ENCODE measurements around the gene DOC2B.

The DOC2B gene

GRCh38 chr17:162689-163088 lies 18.8 kb downstream of the DOC2B start:
- no peak for DNase-seq (ENCODE audit: low read depth)

- no peak for DNase-seq (ENCODE audit: low read depth)
These were observed 20.0 kb downstream of the DOC2B start for GRCh38 chr17:161481-161880.

- DNase-seq (ENCODE audit: low read depth) = no peak
These were observed 21.1 kb downstream of the DOC2B start for GRCh38 chr17:160336-160735.

- no peak for DNase-seq (ENCODE audit: low read depth)
These were observed 21.8 kb downstream of the DOC2B start for GRCh38 chr17:159609-160008.

GRCh38 chr17:158379-158778 lies 23.1 kb downstream of the DOC2B start:
- no peak for DNase-seq (ENCODE audit: low read depth)

GRCh38 chr17:157901-158300 lies 23.5 kb downstream of the DOC2B start:
- DNase-seq (ENCODE audit: low read depth) = no peak

GRCh38 chr17:156946-157345 lies 24.5 kb downstream of the DOC2B start:
- no peak for DNase-seq (ENCODE audit: low read depth)

GRCh38 chr17:156094-156621 lies 25.3 kb downstream of the DOC2B start:
- no peak for DNase-seq (ENCODE audit: low read depth)

GRCh38 chr17:155576-155975 lies 25.9 kb downstream of the DOC2B start:
- DNase-seq (ENCODE audit: low read depth) = no peak

GRCh38 chr17:153851-154250 lies 27.6 kb downstream of the DOC2B start:
- DNase-seq (ENCODE audit: low read depth) = no peak

- DNase-seq (ENCODE audit: low read depth) = no peak
These were observed 28.5 kb downstream of the DOC2B start for GRCh38 chr17:152860-153420.

GRCh38 chr17:151886-152859 lies 29.3 kb downstream of the DOC2B start:
- no peak for DNase-seq (ENCODE audit: low read depth)

GRCh38 chr17:151004-151403 lies 30.4 kb downstream of the DOC2B start:
- no peak for DNase-seq (ENCODE audit: low read depth)

- no peak for DNase-seq (ENCODE audit: low read depth)
These were observed 31.4 kb downstream of the DOC2B start for GRCh38 chr17:149897-150584.

GRCh38 chr17:149231-149630 lies 32.2 kb downstream of the DOC2B start:
- DNase-seq (ENCODE audit: low read depth) = no peak

- DNase-seq (ENCODE audit: low read depth) = no peak
These were observed 32.7 kb downstream of the DOC2B start for GRCh38 chr17:148757-149156.

GRCh38 chr17:147796-148740 lies 33.4 kb downstream of the DOC2B start:
- no peak for DNase-seq (ENCODE audit: low read depth)

GRCh38 chr17:146983-147761 lies 34.3 kb downstream of the DOC2B start:
- no peak for DNase-seq (ENCODE audit: low read depth)

- no peak for DNase-seq (ENCODE audit: low read depth)
These were observed 34.9 kb downstream of the DOC2B start for GRCh38 chr17:146546-146945.

- DNase-seq (ENCODE audit: low read depth) = no peak
These were observed 35.5 kb downstream of the DOC2B start for GRCh38 chr17:145671-146541.
